ENCODE measurements around the gene ZNF444.
"Not testable (repeated sequence)": the region's sequence is repeated elsewhere in the genome, so short reads cannot be mapped to it uniquely, and the experiment has no call there.

ZNF444 gene

DNA sequence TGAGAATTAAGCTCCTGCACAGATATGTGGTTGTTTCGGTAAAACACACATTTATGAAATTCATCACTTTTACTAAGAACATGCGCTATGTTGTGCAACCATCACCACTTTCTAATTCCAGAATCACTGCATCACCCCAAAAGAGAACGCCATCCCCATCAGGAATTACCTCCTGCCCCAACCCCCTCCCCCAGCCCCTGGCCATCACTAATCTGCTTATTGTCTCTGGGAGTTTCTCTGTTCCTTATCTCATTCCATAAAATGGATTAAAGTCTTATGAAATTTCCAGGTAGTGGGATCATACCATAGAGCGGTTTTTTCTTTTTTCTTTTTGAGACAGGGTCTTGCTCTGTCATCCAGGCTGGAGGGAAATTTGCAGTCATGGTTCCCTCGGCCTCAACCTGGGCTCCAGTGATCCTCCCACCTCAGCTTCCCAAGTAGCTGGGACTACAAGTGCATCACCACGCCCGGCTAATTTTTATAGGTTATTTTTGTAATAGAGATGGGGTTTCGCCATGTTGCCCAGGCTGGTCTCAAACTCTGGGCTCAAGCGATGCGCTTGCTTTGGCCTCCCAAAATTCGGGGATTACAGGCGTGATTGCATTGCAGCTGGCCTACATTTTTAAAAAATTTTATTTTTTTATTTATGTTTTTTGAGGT lies 53.0 kb downstream of the ZNF444 start:
- H3K36me3 Mint-ChIP-seq (ENCODE audit: insufficient read depth), result no peaks in the 10 kb centered on the region
- no peaks in the 10 kb centered on the region for H3K4me1 Mint-ChIP-seq
- DNase-seq (ENCODE audit: low spot score in 2 of 2) (no peak), ATAC-seq (replicated peaks; ENCODE audit: extremely low read depth, poor library complexity, severe bottlenecking) (no peak)
- no peak overlapping the region for H3K27ac Mint-ChIP-seq (ENCODE audit: low read depth)
- H3K27me3 Mint-ChIP-seq, result peaks cover 41% of the 10 kb centered on the region
- H3K4me3 Mint-ChIP-seq, result no peak overlapping the region
- H3K9me3 Mint-ChIP-seq, result no peaks in the 10 kb centered on the region

GRCh38 chr19:56197646-56198045 lies 56.6 kb downstream of the ZNF444 start, which contains the start of gene ZSCAN5B:
ZSCAN5B (minus strand) TSS chr19:56197783; CDS start chr19:56193052, 4,731 bp downstream.
- peaks cover 47% of the 10 kb centered on the region for H3K27me3 Mint-ChIP-seq
- not testable (repeated sequence) for H3K36me3 Mint-ChIP-seq (ENCODE audit: insufficient read depth); DNase-seq (ENCODE audit: low spot score in 2 of 2); ATAC-seq (replicated peaks; ENCODE audit: extremely low read depth, poor library complexity, severe bottlenecking); H3K4me3 Mint-ChIP-seq; H3K4me1 Mint-ChIP-seq; H3K9me3 Mint-ChIP-seq; H3K27ac Mint-ChIP-seq (ENCODE audit: low read depth)

DNA sequence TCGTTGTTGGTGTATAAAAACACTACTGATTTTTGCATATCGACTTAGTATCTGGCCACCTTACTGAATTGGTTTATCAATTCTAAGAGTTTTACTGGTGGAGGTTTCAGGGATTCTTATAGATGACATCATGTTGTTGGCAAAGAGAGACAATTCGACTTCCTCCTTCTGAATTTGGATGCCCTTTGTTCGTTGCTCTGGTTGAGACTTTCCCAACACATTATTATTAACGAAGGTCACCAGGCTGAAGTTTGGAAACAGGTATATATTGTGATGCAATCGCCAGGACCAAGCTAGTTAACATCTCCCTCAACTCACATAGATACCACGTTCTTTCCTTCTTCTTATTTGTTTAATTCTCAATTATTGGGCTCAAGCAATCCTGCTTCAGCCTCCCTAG lies 58.6 kb downstream of the ZNF444 start:
- Mint-ChIP-seq H3K27me3 (peaks cover 38% of the 10 kb centered on the region), H3K27ac (ENCODE audit: low read depth) (no peak overlapping the region), H3K36me3 (ENCODE audit: insufficient read depth) (no peaks in the 10 kb centered on the region), H3K4me3 (no peak overlapping the region), H3K4me1 (no peaks in the 10 kb centered on the region), H3K9me3 (no peaks in the 10 kb centered on the region)
- no peak for ATAC-seq (replicated peaks; ENCODE audit: extremely low read depth, poor library complexity, severe bottlenecking)
- DNase-seq (ENCODE audit: low spot score in 2 of 2), result no peak

DNA sequence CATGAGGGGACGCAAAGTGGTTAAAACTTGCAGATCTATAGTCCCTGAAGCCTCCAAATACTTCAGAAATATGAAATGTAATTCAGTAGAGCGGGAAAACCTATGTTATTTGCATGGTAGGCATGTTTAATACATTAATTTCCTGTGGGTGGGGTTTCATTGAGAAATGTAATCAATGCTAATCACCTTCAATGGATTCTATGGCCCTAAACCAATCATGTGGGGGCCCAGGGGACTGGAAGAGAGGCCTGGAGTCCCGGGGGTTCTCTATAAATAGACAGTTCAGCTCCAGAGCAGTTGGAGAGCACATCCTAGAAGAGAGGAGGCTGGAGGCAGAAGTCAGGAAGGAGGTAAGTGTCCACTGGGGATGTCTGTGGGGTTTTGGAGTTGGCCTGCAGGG lies 60.9 kb downstream of the ZNF444 start, which contains the start of gene ZSCAN5C:
Gene ZSCAN5C, plus strand, starts transcription at position 301 of the 400 bp plus-strand sequence. CDS start 3,641 bp downstream, outside the sequence.
- Mint-ChIP-seq H3K4me1 (no peaks in the 10 kb centered on the region), H3K4me3 (no peak within 1 kb of the TSS), H3K27me3 (peaks cover 56% of the 10 kb centered on the region), H3K9me3 (no peaks in the 10 kb centered on the region), H3K36me3 (ENCODE audit: insufficient read depth) (no peaks in the 10 kb centered on the region), H3K27ac (ENCODE audit: low read depth) (no peak within 1 kb of the TSS)
- ATAC-seq (replicated peaks; ENCODE audit: extremely low read depth, poor library complexity, severe bottlenecking), result no peak
- no peak for DNase-seq (ENCODE audit: low spot score in 2 of 2)

- not testable (repeated sequence) for H3K4me3 Mint-ChIP-seq; H3K36me3 Mint-ChIP-seq (ENCODE audit: insufficient read depth); DNase-seq (ENCODE audit: low spot score in 2 of 2); ATAC-seq (replicated peaks; ENCODE audit: extremely low read depth, poor library complexity, severe bottlenecking); H3K27ac Mint-ChIP-seq (ENCODE audit: low read depth); H3K9me3 Mint-ChIP-seq; H3K4me1 Mint-ChIP-seq
- H3K27me3 Mint-ChIP-seq, result peaks cover 45% of the 10 kb centered on the region
Measured at GRCh38 chr19:56207581-56207980, 66.5 kb downstream of the ZNF444 start.

GRCh38 chr19:56209091-56209490 lies 68.0 kb downstream of the ZNF444 start:
- H3K4me1 Mint-ChIP-seq, result no peaks in the 10 kb centered on the region
- H3K9me3 Mint-ChIP-seq, result no peaks in the 10 kb centered on the region
- no peak for ATAC-seq (replicated peaks; ENCODE audit: extremely low read depth, poor library complexity, severe bottlenecking)
- H3K27me3 Mint-ChIP-seq, result peaks cover 57% of the 10 kb centered on the region
- H3K36me3 Mint-ChIP-seq (ENCODE audit: insufficient read depth), result no peaks in the 10 kb centered on the region
- H3K27ac Mint-ChIP-seq (ENCODE audit: low read depth), result no peak overlapping the region
- H3K4me3 Mint-ChIP-seq, result no peak overlapping the region
- no peak for DNase-seq (ENCODE audit: low spot score in 2 of 2)

- not testable (repeated sequence) for ATAC-seq (replicated peaks; ENCODE audit: extremely low read depth, poor library complexity, severe bottlenecking); DNase-seq (ENCODE audit: low spot score in 2 of 2); H3K4me1 Mint-ChIP-seq; H3K27ac Mint-ChIP-seq (ENCODE audit: low read depth); H3K36me3 Mint-ChIP-seq (ENCODE audit: insufficient read depth); H3K9me3 Mint-ChIP-seq; H3K4me3 Mint-ChIP-seq
- H3K27me3 Mint-ChIP-seq, result peaks cover 66% of the 10 kb centered on the region
Measured at GRCh38 chr19:56210036-56210435, 68.9 kb downstream of the ZNF444 start.
